ENCODE measurements around the gene ARL4C.

Gene ARL4C

DNA sequence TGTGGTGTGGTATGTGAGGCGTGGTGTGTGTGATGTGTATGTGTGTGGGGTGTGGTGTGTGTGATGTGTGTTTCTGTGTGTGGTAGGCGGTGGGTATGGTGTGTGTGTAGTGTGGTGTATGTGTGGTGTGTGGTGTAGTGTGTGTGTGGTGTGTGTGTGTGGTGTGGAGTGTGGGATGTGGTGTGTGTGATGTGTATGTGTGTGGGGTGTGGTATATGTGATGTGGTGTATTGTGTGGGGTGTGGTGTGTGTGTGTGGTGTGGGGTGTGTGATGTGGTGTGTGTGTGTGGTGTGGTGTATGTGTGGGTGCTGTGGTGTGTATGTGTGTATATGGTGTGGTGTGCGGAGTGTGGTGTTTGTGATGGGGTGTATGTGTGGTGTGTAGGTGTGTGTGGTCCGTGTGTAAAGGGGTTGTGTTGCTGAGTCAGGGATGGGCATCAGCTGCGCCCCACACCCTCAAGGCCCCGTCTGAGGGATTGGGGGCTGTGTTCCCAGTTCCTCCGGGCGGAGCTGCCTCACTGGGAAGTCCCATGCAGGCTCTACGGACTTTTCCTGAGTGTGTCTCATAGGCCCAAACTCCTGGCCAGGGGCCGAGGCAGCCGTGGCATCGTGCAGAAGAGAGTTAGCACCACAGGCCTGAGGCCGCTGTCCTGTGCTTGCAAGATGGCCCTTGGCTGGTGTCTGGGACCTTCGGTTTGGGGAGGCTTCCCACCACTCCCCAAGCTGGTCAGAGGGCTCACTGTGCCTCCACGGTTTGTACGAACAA is 18.2 kb upstream of the ARL4C start:
- Mint-ChIP-seq H3K4me3 (no peak overlapping the region), H3K9me3 (no peaks in the 10 kb centered on the region), H3K4me1 (peaks cover 6% of the 10 kb centered on the region), H3K27me3 (no peaks in the 10 kb centered on the region), H3K27ac (no peak overlapping the region)
- no peak for ATAC-seq
- DNase-seq, result no peak

DNA sequence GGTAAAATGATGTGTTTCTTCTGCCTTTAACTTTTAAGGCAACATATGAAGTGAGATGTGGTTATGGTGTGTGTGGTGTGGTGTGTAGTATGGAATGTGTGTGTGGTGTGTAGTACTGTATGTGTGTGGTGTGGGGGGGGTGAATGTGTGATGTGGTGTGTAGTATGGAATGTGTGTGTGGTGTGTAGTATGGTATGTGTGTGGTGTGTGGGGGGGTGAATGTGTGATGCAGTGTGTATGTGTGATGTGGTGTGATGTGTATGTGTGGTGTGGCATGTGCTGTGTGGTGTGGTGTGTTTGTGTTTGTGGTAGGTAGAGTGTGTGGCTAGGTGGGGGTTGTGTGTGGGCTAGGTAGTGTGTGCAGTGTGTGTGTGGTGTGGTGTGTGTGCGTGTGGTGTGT is 17.2 kb upstream of the ARL4C start:
- peaks cover 7% of the 10 kb centered on the region for H3K4me1 Mint-ChIP-seq
- no peaks in the 10 kb centered on the region for H3K27me3 Mint-ChIP-seq
- ATAC-seq, result no peak
- no peak overlapping the region for H3K27ac Mint-ChIP-seq
- H3K4me3 Mint-ChIP-seq, result no peak overlapping the region
- DNase-seq, result no peak
- H3K9me3 Mint-ChIP-seq, result no peaks in the 10 kb centered on the region

DNA sequence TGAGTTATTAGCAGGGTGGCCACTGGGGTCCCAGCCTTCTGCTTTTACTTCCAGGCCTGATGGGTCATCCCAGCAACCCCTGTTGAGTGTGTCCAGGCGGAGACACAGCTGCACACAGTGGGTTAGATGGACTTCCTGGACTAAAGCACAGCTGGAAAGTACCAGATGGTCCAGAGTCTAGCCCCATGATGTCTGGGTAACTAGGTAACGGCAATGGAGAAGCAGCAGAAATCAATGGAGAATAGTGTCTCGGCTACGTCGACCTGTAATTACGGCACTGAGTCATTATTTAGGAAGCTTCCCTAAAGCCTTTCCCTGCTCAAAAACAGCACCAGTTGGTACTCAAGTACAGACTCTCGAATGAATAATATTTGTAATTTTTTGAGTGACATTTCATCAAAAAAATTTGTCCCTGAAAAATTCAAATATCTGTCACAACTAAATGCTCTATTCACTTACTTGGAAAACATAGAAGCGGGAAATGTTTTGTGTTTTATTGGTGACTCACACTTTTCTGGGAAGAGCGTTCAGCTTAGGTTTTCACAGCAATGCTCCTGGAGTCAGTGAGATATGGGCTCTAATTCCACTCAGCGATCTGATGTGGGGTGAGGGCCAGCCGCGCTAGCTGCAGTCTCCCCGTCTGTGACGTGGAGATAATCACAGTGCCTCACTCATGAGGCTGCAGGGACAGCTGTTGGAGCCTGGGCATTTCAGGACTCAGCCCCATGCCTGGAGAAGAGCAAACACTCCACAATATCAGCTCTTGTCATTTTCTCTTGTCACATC is 16.2 kb upstream of the ARL4C start:
- no peak for DNase-seq
- Mint-ChIP-seq H3K9me3 (no peaks in the 10 kb centered on the region), H3K4me3 (no peak overlapping the region), H3K27me3 (no peaks in the 10 kb centered on the region), H3K4me1 (peaks cover 7% of the 10 kb centered on the region), H3K27ac (no peak overlapping the region)
- ATAC-seq, result no peak

GRCh38 chr2:234502919-234503285 is 6.0 kb upstream of the ARL4C start:
- no peaks in the 10 kb centered on the region for H3K27me3 Mint-ChIP-seq
- no peak overlapping the region for H3K27ac Mint-ChIP-seq
- no peaks in the 10 kb centered on the region for H3K9me3 Mint-ChIP-seq
- peaks cover 30% of the 10 kb centered on the region for H3K4me1 Mint-ChIP-seq
- ATAC-seq (no peak), DNase-seq (no peak)
- H3K4me3 Mint-ChIP-seq, result no peak overlapping the region

DNA sequence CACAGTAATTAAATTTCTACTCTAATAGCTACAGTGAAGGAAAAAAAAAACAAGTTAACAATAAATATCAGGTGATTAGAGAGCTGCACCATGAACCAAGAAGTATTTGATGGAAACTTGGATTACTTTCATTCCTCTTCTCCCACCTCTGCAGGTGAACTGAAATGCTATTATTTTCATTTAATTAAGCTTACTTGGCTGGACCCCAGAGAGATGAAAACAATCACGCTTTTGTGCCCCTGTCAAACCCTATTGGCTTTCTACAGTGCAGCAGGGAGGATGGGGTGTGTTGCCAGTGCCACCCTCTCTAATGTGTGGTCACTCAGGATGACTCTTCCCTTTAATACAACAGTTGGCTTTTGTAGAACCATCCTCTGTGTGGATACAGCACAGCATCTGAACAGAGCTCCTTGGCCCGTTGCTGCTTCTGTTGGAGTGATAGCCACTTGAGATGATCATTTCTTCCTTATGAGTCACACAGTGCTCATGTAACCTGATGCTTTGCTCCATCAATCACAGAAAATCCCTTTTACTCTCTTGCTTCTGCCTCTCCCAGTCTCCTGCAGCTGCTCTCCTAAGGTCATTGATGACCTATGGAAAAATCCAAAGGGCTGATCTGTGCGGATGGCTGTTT is 5.5 kb upstream of the ARL4C start:
- H3K4me3 Mint-ChIP-seq, result no peak overlapping the region
- ATAC-seq (no peak), DNase-seq (no peak)
- peaks cover 33% of the 10 kb centered on the region for H3K4me1 Mint-ChIP-seq
- no peak overlapping the region for H3K27ac Mint-ChIP-seq
- H3K27me3 Mint-ChIP-seq, result no peaks in the 10 kb centered on the region
- no peaks in the 10 kb centered on the region for H3K9me3 Mint-ChIP-seq

DNA sequence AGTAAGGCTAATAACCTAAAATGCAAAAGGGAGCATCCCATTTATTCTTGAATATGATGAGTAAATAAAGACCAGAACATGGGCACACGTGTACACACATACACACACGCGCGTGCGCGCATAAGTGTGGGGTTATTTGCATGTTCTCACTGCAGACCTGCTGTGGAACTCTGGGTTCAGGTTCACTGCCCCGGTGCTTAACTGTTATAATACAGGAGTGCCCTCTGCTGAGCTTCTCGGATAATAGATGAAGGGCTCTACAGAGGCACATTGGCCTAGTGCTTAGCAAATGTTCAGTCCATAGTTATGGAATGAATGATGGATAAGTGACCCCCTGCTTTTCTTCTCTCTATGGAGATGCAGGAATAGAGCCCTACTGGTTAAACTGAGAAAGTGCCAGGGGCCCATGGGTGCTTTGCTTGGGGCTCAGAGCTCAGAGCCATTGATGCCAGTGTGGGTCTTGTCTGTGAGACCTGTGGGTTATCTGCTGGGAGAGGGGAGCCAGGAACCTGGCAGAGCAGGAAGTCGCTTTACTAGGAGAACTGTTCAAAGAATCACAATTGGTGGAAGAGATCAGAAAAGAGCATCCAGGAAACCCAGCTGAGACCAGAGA is 3.6 kb upstream of the ARL4C start:
- H3K9me3 Mint-ChIP-seq, result no peaks in the 10 kb centered on the region
- H3K4me3 Mint-ChIP-seq, result no peak overlapping the region

GRCh38 chr2:234497594-234498235 is 834 bp upstream of the ARL4C start:
- H3K27me3 Mint-ChIP-seq, result no peaks in the 10 kb centered on the region
- no peaks in the 10 kb centered on the region for H3K9me3 Mint-ChIP-seq
- peak overlapping the region; percentile 38 to 67 for H3K27ac Mint-ChIP-seq
- H3K4me1 Mint-ChIP-seq, result peaks cover 38% of the 10 kb centered on the region
- no peak for DNase-seq
- no peak for ATAC-seq
- H3K4me3 Mint-ChIP-seq, result peak overlapping the region; percentile 70 to 85

More for the DNA sequence above, 3.6 kb upstream of the ARL4C start:
- ATAC-seq (peak; percentile 69), DNase-seq (peak; percentile 61 to 72)
- H3K4me1 Mint-ChIP-seq, result peaks cover 33% of the 10 kb centered on the region
- no peaks in the 10 kb centered on the region for H3K27me3 Mint-ChIP-seq
- H3K27ac Mint-ChIP-seq, result no peak overlapping the region

DNA sequence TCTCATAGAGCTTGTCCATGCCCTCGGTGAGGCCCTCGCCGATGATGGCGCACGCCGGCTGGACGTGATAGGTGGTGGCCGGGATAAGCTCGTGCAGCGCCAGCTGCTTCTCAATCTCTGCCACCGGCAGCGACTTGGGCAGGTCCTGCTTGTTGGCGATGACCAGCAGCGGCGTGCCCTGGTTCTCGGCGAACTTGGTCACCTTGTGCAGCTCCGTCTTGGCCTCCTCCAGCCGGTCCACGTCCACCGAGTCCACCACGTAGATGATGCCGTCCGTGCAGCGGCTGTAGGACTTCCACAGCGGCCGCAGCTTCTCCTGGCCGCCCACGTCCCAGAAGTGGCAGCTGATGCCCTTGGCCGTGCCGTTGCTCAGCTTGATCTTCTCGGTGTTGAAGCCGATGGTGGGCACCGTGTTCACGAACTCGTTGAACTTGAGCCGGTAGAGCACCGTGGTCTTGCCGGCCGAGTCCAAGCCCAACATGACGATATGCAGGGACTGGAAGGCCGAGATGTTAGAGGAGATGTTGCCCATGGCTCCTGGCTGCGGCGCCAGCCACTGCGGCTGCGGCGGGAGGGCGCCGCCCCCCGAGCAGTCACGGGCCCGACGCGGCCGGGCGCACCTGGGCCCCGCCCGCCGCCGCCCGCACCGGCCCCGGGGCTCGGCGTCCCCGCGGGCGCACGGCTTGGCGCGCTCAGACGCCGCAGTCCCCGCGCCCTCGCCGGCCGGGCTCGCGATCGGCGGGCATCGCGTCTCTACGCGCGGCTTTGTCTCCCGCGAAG is 636 bp downstream of the ARL4C start:
- DNase-seq (peak; percentile 59 to 62), ATAC-seq (peak; percentile 59)
- Mint-ChIP-seq H3K27me3 (no peaks in the 10 kb centered on the region), H3K9me3 (no peaks in the 10 kb centered on the region), H3K27ac (peak overlapping the region; percentile 96 to 97), H3K4me1 (peaks cover 49% of the 10 kb centered on the region), H3K4me3 (peak overlapping the region; percentile 90 to 94)

DNA sequence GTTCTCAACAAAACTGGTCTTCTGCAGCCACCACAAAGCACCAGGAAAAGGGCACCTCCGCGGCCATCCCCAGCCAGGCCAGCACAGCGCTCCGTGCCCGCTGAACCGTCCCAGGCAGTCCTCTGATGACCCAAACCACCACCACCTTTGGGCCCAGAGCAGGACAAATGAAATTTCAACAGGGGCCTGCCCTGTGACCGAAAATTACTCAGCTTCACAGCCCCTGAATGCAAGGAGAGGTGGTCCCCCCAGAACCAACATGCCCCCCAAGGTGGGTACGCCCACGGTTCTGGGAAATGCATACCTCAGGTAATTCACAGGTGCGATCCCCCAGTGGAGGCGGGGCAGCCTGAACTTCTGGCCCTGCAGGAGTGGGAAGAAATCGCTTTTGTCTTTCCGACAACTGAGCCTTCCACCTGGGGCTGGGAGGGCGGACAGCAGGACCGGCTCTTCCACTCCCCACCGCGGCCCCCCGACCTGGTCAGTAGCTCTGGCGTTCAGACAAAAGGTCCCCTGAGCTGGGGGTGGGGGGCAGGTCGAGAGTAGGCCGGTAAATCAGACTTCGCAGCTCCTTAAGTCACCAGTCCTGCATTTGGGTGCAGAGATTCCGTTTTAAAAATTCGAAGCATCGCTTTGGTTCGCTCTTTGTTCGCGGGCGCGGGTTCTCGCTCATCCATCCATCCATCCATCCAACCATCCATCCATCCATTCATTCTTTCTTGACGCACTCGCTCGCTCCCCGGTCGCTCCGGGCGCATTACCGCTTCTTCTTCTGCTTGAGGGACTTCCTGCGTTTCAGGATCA is 1.4 kb downstream of the ARL4C start:
- Mint-ChIP-seq H3K9me3 (no peaks in the 10 kb centered on the region), H3K4me3 (peak overlapping the region; percentile 90 to 94), H3K27me3 (no peaks in the 10 kb centered on the region), H3K4me1 (peaks cover 52% of the 10 kb centered on the region), H3K27ac (peak overlapping the region; percentile 96 to 97)
- DNase-seq (peak in 1 of 2 donors; percentile 38), ATAC-seq (no peak)

DNA sequence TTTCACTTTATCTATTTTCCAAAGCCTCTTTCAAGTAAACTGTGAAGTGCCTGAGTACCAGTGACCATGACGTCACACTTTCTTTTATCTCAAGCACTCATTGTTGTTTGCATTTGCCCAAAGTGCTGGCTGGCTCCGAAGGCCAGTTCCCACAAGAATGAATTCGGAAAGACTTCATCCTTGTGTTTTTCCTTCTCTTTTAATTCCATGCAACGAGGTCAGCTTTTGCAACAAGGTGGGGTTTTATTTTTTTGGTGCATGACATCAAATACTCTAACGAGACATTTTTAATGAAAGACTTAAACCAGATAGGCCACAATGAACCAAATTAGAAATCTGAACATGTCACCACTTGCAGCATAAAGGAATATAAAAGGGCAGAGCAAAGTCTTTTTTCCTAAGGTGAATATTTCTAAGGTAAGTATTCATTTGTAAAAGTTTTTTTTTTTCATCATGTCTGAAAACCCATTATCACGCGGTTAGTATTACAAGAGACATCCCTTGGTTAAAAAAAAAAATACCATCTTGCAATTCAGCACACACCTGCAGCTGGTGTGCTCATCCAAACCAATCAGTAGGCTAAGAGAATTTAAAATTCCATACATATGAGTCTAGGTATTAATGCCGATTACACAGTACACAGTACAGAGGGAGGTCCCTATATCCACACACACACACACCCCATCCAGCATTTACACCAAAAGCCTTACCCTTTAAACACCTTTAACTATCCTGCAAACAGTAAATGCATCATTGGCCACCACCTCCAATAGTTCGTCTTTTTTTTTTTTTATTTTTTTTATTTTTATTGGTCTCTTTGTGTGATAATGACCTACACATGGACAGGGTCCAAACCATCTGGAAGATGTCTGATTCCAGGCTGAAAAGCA is 2.3 kb downstream of the ARL4C start:
- Mint-ChIP-seq H3K4me1 (peaks cover 52% of the 10 kb centered on the region), H3K27ac (peak overlapping the region; percentile 94 to 97), H3K4me3 (peak overlapping the region; percentile 90 to 94), H3K9me3 (no peaks in the 10 kb centered on the region), H3K27me3 (no peaks in the 10 kb centered on the region)
- no peak for ATAC-seq
- DNase-seq, result no peak

DNA sequence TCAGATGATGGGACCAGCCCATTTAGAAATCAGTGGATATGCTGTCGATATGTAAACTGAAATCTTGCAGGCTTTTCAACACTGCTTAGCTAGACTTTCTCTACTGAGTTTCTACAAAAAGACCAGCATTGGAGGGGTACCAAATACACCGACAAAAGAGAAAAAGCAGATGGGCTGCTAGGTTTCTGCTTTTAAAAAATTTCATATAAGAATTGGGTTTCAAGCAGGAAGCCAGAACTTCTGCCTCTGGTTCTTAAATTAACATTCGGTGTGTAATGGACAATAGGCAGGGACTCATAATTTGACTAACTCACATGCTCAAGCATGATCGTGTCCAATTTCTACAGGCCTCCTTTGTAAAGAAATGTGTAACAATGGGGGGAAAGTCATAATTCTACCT is 3.1 kb downstream of the ARL4C start:
- Mint-ChIP-seq H3K27me3 (no peaks in the 10 kb centered on the region), H3K27ac (peak overlapping the region in 1 of 2 donors; percentile 55), H3K4me1 (peaks cover 52% of the 10 kb centered on the region), H3K4me3 (peak overlapping the region; percentile 90 to 94), H3K9me3 (no peaks in the 10 kb centered on the region)
- DNase-seq (no peak), ATAC-seq (no peak)

DNA sequence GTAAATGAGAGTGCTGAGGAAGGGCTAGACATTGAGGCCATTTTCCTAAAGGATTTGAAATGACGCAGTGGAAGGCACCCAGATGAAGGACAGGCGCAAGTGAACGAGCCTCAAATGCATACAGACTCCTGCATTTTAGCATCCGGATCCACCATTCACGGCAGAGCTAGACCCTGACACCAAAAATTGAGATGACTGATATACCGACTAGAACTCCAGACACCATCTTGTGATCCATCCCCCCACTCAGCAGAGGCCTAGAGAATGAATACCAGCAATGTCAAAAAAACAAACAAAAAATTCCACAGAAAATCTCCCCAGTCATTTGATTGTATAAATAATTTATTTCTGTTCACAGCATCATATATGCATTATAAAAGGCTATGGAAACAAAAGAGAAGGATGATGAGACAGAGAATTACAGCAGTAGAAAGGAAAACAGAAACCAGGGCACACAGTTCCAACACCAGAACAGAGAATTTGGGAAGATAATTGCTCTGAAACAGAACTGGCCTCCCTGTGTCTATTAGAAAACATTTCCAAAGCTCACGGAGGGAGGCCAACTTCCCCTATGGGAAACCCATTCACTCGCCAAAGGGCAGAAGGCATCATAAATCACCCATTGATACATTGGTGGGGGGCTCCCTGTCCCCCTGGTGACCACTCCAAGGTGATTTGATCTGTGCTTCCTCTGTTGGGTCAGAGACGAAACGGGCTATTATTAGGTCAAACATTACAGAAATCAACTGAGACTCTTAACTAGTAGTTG is 4.0 kb downstream of the ARL4C start:
- H3K27me3 Mint-ChIP-seq, result no peaks in the 10 kb centered on the region
- H3K27ac Mint-ChIP-seq, result peak overlapping the region; percentile 88 to 97
- no peak for DNase-seq
- H3K4me1 Mint-ChIP-seq, result peaks cover 52% of the 10 kb centered on the region
- H3K9me3 Mint-ChIP-seq, result no peaks in the 10 kb centered on the region
- ATAC-seq, result no peak
- H3K4me3 Mint-ChIP-seq, result peak overlapping the region; percentile 90 to 94

GRCh38 chr2:234491897-234492296 is 5.0 kb downstream of the ARL4C start:
- DNase-seq (peak; percentile 21 to 36), ATAC-seq (no peak)
- Mint-ChIP-seq H3K4me3 (peak overlapping the region; percentile 65 to 94), H3K4me1 (peaks cover 58% of the 10 kb centered on the region), H3K27ac (peak overlapping the region; percentile 28 to 91), H3K9me3 (no peaks in the 10 kb centered on the region), H3K27me3 (no peaks in the 10 kb centered on the region)

Measured in stimulated activated naive CD8-positive, alpha-beta T cell treated with anti-CD3 and anti-CD28 coated beads, Interleukin-15, amount 100 ng/mL, for 72 hours (primary cell).